ENCODE results near the gene OR2B3. TPM values are rescaled to one million over a fixed set of nuclear protein-coding genes. Genes with fewer than 3 reads are reported as not detected.
"Not testable (repeated sequence)": the region's sequence is repeated elsewhere in the genome, so short reads cannot be mapped to it uniquely, and the experiment has no call there.

Gene OR2B3
- total and polyA plus RNA-seq, 12 donors: not detected

DNA sequence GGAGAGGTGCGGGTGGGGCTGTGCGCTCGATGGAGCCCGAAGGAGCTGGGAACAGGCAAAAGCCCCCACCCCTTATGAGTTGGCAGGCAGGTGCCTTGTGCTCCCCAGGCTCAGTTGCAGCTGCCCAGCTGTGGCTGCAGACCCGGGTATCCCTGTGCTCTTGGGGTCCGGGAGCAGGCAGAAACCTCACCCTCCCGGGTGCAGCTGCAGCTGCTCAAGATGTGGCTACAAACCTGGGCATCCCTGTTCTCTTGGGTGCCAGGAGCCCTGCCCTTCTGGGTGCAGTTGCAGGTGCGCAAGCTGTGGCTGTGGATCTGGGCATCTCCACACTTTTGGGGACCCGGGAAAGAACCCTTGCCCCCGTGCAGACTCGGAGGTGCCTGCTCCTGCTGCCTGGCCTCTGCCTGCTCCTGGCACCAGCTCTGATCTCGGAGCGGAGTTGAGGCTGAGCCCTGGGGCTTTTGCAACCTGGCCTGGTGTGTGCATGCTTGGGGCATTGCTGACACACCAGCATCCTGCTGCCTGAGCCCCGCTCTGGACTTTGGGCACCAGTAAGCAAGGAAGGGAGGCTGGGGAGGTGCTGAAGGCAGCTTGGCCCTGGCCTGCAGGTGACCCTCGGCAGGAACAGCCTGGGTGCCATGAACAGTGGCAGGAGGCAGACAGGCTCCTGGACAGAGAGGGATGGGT lies 42.4 kb upstream of the OR2B3 start:
- H3K4me1 ChIP-seq (replicated peaks in 1 of 2): no peaks in the 10 kb centered on the region
- H3K9me3 ChIP-seq (replicated peaks in 1 of 3): no peaks in the 10 kb centered on the region
- no peak overlapping the region for H3K27ac ChIP-seq
- H3K27me3 ChIP-seq: no peaks in the 10 kb centered on the region
- H3K36me3 ChIP-seq (replicated peaks in 1 of 2): no peaks in the 10 kb centered on the region
- intact Hi-C loops (cut with DNase I): no loop called here
- DNase-seq: peak in 1 of 7 donors; percentile 42
- TF ChIP-seq, protein P1, sequence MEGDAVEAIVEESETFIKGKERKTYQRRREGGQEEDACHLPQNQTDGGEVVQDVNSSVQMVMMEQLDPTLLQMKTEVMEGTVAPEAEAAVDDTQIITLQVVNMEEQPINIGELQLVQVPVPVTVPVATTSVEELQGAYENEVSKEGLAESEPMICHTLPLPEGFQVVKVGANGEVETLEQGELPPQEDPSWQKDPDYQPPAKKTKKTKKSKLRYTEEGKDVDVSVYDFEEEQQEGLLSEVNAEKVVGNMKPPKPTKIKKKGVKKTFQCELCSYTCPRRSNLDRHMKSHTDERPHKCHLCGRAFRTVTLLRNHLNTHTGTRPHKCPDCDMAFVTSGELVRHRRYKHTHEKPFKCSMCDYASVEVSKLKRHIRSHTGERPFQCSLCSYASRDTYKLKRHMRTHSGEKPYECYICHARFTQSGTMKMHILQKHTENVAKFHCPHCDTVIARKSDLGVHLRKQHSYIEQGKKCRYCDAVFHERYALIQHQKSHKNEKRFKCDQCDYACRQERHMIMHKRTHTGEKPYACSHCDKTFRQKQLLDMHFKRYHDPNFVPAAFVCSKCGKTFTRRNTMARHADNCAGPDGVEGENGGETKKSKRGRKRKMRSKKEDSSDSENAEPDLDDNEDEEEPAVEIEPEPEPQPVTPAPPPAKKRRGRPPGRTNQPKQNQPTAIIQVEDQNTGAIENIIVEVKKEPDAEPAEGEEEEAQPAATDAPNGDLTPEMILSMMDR (IDR thresholded peaks at IDR 0.05): no peak
- TF ChIP-seq POLR2A (IDR thresholded peaks at IDR 0.05): no peak
- H3K4me3 ChIP-seq: no peak overlapping the region
- 55 to 81% (median 70%) methylated on average over 6 to 15 of the region's 15 CpGs; no CpG with 5 or more reads in 1 of the 4 donors for WGBS, 4 donors

DNA sequence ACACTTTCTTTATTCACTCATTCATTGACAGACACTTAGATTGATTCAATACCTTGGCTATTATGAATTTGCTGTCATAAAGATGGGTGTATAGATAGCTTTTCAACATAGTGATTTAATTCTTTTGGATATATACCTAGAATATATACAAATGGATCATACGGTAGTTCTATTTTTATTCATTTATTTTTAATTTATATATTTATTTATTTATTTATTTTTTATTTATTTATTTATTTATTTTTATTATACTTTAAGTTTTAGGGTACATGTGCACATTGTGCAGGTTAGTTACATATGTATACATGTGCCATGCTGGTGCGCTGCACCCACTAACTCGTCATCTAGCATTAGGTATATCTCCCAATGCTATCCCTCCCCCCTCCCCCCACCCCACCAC lies 27.9 kb upstream of the OR2B3 start:
- intact Hi-C loops (cut with DNase I): not testable (repeated sequence)
- 82 to 88% (median 85%) methylated on average over 1 to 3 of the region's 3 CpGs for WGBS, 4 donors

DNA sequence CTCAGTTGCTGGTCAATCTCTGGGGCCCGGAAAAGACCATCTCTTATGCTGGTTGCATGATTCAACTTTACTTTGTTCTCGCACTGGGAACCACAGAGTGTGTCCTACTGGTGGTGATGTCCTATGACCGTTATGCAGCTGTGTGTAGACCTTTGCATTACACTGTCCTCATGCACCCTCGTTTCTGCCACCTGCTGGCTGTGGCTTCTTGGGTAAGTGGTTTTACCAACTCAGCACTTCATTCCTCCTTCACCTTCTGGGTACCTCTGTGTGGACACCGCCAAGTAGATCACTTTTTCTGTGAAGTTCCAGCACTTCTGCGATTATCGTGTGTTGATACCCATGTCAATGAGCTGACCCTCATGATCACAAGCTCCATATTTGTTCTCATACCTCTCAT lies 25.0 kb upstream of the OR2B3 start:
- no peaks in the 10 kb centered on the region for H3K4me1 ChIP-seq (replicated peaks in 1 of 2)
- WGBS, 4 donors: 69 to 76% (median 72%) methylated on average over 7 of the region's 7 CpGs
- intact Hi-C loops (cut with DNase I): no loop called here
- no peak overlapping the region for H3K4me3 ChIP-seq
- no peak for TF ChIP-seq POLR2A (IDR thresholded peaks at IDR 0.05)
- TF ChIP-seq, protein P1 (IDR thresholded peaks at IDR 0.05): no peak
- H3K36me3 ChIP-seq (replicated peaks in 1 of 2): no peaks in the 10 kb centered on the region
- H3K27me3 ChIP-seq: no peaks in the 10 kb centered on the region
- DNase-seq: no peak
- no peaks in the 10 kb centered on the region for H3K9me3 ChIP-seq (replicated peaks in 1 of 3)
- no peak overlapping the region for H3K27ac ChIP-seq

More for the DNA sequence above, 27.9 kb upstream of the OR2B3 start:
- not testable (repeated sequence) for H3K4me3 ChIP-seq; H3K27ac ChIP-seq; H3K4me1 ChIP-seq (replicated peaks in 1 of 2); DNase-seq; H3K9me3 ChIP-seq (replicated peaks in 1 of 3); H3K27me3 ChIP-seq; H3K36me3 ChIP-seq (replicated peaks in 1 of 2)

DNA sequence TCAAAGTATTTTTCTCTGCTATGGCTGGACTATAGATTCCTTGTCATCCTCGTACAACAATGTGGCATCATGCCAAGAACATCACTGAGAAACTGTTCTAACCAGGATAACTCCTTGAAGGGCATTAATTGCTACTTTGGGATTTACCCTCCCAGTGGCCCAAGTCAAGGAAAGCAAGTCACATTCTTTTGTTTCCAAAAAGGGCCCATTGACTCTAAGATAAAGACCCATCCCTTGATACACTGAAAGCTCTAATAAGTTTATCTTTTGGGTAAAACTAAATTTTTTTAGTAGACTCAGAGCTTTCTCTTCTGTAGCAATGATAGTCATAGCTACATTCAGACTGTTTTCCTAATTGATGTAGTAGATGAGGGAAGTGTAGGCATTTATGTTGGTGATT lies 20.6 kb upstream of the OR2B3 start, which contains the start of gene OR2J3:
OR2J3 (plus strand) TSS at position 301 of the 400 bp plus-strand sequence. CDS start 3,833 bp downstream, outside the sequence.
- DNase-seq: no peak
- WGBS, 4 donors: 10 to 25% (median 17%) methylated on average over 1 of the region's 1 CpG
- TF ChIP-seq, protein P1 (IDR thresholded peaks at IDR 0.05): no peak
- no peak for TF ChIP-seq POLR2A (IDR thresholded peaks at IDR 0.05)
- H3K27ac ChIP-seq: no peak within 1 kb of the TSS
- intact Hi-C loops (cut with DNase I): no loop called here
- no peaks in the 10 kb centered on the region for H3K9me3 ChIP-seq (replicated peaks in 1 of 3)
- no peaks in the 10 kb centered on the region for H3K36me3 ChIP-seq (replicated peaks in 1 of 2)
- H3K27me3 ChIP-seq: no peaks in the 10 kb centered on the region
- no peak within 1 kb of the TSS for H3K4me3 ChIP-seq
- H3K4me1 ChIP-seq (replicated peaks in 1 of 2): no peaks in the 10 kb centered on the region

DNA sequence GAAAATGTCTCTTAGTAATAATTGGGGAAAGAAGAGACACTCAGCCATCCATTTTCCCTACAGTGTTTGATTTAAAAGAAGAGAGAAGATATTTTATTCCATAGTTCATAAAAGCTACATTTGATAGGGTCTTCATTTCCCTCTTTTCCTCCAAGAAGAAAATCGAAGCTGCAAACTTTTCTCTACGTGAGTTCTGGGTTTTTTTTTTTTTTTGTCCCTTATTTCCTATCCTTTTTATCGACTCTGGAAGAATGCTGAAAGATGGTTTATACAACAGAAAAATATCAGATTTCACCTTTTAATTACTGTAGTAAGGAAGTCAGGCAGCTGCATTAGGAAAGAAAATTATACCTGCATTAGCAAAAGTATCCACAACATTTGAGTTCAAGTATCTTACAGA lies 12.1 kb upstream of the OR2B3 start, which contains the start of gene OR2J1:
OR2J1 (plus strand) TSS at position 301 of the 400 bp plus-strand sequence. CDS start 1,453 bp downstream, outside the sequence.
- no peak for TF ChIP-seq POLR2A (IDR thresholded peaks at IDR 0.05)
- TF ChIP-seq, protein P1 (IDR thresholded peaks at IDR 0.05): no peak
- Histone ChIP-seq H3K27me3 (no peaks in the 10 kb centered on the region), H3K27ac (no peak within 1 kb of the TSS), H3K4me3 (no peak within 1 kb of the TSS), H3K36me3 (replicated peaks in 1 of 2) (no peaks in the 10 kb centered on the region), H3K4me1 (replicated peaks in 1 of 2) (no peaks in the 10 kb centered on the region), H3K9me3 (replicated peaks in 1 of 3) (no peaks in the 10 kb centered on the region)
- intact Hi-C loops (cut with DNase I): no loop called here
- no peak for DNase-seq
- 67 to 72% (median 69%) methylated on average over 3 of the region's 3 CpGs for WGBS, 4 donors
